ENCODE measurements around the gene NPLOC4. TPM values are rescaled to one million over a fixed set of nuclear protein-coding genes. Genes with fewer than 3 reads are reported as not detected.

NPLOC4 gene
- total and polyA plus RNA-seq, 9 donors: 24.4 to 84.8 (median 56.3) TPM

DNA sequence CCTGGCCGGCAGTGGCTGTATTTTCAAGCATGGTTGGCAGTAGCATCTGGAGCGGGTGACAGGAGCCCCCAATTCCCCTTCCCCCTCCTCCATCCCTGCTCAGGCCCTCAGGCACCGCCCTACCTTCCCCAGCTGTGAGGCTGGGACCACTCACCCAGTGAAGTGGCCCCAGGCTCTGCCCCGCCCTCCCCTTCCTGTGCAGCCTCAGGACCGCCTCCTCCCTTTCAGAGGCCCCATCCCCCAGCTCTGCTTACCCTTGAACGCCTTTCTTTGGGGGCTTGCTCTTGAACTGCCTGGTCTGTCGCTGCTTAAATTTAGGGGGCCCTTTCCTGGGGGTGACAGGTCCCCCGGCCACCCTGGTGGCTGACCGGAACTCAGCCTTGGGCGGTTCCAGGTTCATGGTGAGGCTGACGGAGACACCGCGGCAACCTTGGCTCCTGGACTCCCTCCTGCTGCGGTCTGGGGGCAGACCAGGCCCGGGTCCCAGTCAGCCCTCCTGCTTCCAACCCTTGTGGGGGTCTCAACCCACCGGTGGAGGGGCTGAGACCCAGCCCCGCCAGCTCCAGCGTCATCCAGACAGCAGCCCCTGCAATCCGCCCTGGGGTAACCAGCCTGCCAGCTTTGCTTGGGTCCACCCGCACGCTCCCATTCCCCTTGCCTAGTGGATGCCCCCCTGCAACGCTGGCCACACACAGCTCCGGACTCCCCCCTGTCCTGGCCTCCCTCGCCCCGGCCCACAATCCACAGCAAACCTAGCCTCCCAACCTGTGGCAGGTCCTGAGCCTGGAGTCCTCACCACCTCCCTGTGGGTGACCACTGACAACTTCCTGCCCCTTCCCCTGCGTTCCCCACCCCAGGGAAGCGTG, 16.2 kb upstream of the NPLOC4 start:
- H3K27ac ChIP-seq: no peak overlapping the region
- no peak for DNase-seq
- no peaks in the 10 kb centered on the region for H3K4me1 ChIP-seq (ENCODE audit: insufficient read depth)
- TF ChIP-seq POLR2A (IDR thresholded peaks at IDR 0.05) (no peak), EP300 (IDR thresholded peaks at IDR 0.05) (no peak)
- TF ChIP-seq, protein P1, sequence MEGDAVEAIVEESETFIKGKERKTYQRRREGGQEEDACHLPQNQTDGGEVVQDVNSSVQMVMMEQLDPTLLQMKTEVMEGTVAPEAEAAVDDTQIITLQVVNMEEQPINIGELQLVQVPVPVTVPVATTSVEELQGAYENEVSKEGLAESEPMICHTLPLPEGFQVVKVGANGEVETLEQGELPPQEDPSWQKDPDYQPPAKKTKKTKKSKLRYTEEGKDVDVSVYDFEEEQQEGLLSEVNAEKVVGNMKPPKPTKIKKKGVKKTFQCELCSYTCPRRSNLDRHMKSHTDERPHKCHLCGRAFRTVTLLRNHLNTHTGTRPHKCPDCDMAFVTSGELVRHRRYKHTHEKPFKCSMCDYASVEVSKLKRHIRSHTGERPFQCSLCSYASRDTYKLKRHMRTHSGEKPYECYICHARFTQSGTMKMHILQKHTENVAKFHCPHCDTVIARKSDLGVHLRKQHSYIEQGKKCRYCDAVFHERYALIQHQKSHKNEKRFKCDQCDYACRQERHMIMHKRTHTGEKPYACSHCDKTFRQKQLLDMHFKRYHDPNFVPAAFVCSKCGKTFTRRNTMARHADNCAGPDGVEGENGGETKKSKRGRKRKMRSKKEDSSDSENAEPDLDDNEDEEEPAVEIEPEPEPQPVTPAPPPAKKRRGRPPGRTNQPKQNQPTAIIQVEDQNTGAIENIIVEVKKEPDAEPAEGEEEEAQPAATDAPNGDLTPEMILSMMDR (IDR thresholded peaks at IDR 0.05): no peak
- H3K4me3 ChIP-seq: no peak overlapping the region
- intact Hi-C loops (cut with DNase I): no loop called here
- no peaks in the 10 kb centered on the region for H3K36me3 ChIP-seq
- peaks cover 14% of the 10 kb centered on the region for H3K27me3 ChIP-seq
- 19 to 25% (median 24%) methylated on average over 22 to 27 of the region's 27 CpGs for WGBS, 3 donors
- peaks cover 0 to 10% of the 10 kb centered on the region in 2 donors for H3K9me3 ChIP-seq

DNA sequence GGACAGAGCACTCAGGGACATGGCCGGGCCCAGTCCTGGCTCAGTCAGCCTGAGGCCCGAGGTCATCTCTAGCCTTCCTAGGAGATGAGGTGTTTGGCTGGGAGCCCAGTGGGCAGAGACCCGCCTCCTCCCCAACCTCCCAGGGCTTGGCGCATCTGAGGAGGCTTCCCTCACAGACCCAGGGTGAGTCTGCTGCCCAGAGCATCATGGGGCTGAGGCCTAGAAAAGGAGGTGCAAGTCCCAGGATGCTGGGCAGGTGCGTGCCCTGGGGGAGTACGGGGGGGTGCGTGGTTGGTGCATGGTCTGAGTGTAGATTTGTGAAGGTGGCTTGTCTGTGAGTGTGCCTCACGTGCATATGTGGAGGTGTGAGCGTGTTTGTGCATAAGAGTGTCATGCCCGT, 14.8 kb upstream of the NPLOC4 start:
- Histone ChIP-seq H3K27ac (no peak overlapping the region), H3K4me3 (no peak overlapping the region), H3K9me3 (peaks cover 0 to 10% of the 10 kb centered on the region in 2 donors), H3K36me3 (no peaks in the 10 kb centered on the region), H3K4me1 (ENCODE audit: insufficient read depth) (no peaks in the 10 kb centered on the region), H3K27me3 (peaks cover 14% of the 10 kb centered on the region)
- no peak for DNase-seq
- TF ChIP-seq, protein P1 (IDR thresholded peaks at IDR 0.05): no peak
- TF ChIP-seq EP300 (IDR thresholded peaks at IDR 0.05): no peak
- TF ChIP-seq POLR2A (IDR thresholded peaks at IDR 0.05): no peak
- 58 to 63% (median 60%) methylated on average over 10 of the region's 10 CpGs for WGBS, 3 donors
- intact Hi-C loops (cut with DNase I): no loop called here

DNA sequence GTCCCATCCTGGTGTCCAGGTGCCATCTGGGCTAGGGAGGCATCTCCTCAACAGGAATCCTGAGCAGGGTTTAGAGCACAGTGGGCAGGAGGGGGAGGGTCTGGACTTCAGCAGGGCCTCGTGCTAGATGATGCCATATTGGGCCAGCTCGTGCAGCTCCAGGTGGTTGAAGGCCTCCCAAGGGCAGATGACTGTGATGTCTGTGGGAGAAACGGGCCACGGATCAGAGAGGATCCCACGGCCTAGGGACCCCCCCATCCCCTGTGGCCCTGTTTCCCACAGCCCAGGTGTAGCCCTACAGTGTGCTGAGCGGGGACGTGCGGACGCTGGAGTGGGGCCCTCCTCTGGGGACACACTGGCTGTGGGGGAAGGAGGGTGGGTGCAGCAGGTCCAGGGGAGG, 14.0 kb upstream of the NPLOC4 start:
- TF ChIP-seq, protein P1 (IDR thresholded peaks at IDR 0.05): no peak
- TF ChIP-seq POLR2A (IDR thresholded peaks at IDR 0.05): no peak
- TF ChIP-seq EP300 (IDR thresholded peaks at IDR 0.05): no peak
- Histone ChIP-seq H3K27me3 (peaks cover 14% of the 10 kb centered on the region), H3K9me3 (peaks cover 0 to 10% of the 10 kb centered on the region in 2 donors), H3K4me1 (ENCODE audit: insufficient read depth) (no peaks in the 10 kb centered on the region), H3K36me3 (no peaks in the 10 kb centered on the region), H3K27ac (no peak overlapping the region), H3K4me3 (no peak overlapping the region)
- WGBS, 3 donors: 40 to 49% (median 46%) methylated on average over 9 of the region's 9 CpGs
- intact Hi-C loops (cut with DNase I): no loop called here
- no peak for DNase-seq

DNA sequence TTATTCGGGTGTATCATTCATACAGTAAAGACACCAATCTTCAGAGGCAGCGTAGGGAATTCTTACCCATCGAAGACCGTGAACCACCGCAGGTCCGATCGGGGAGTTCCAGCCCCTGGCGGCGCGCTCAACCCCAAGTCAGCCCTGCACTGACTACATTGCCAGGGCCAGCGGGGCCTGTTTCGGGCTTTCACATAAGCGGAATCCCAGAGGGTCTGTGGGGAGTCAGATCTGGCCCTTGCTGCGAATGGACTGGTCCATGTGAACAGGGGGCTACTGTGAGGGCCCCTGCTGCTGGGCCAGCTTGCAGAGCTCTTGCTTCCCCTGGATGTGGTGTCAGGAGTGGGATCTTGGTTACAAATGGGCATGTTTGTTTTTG, 11.8 kb upstream of the NPLOC4 start:
- intact Hi-C loops (cut with DNase I): no loop called here
- H3K27me3 ChIP-seq: peaks cover 14% of the 10 kb centered on the region
- H3K27ac ChIP-seq: no peak overlapping the region
- H3K4me3 ChIP-seq: no peak overlapping the region
- TF ChIP-seq, protein P1 (IDR thresholded peaks at IDR 0.05): no peak
- TF ChIP-seq EP300 (IDR thresholded peaks at IDR 0.05) (no peak), POLR2A (IDR thresholded peaks at IDR 0.05) (no peak)
- 48 to 69% (median 51%) methylated on average over 14 of the region's 14 CpGs for WGBS, 3 donors
- no peaks in the 10 kb centered on the region for H3K36me3 ChIP-seq
- peaks cover 0 to 10% of the 10 kb centered on the region in 2 donors for H3K9me3 ChIP-seq
- DNase-seq: no peak
- no peaks in the 10 kb centered on the region for H3K4me1 ChIP-seq (ENCODE audit: insufficient read depth)
